Endodermal cell (in vitro differentiated cells): ENCODE results near the gene RCL1. TPM values are rescaled to one million over a fixed set of nuclear protein-coding genes. Genes with fewer than 3 reads are reported as not detected.
A peak's percentile ranks its signal among the peaks of the same experiment; 100 is the strongest.
"Not testable (repeated sequence)": the region's sequence is repeated elsewhere in the genome, so short reads cannot be mapped to it uniquely, and the experiment has no call there.

Experiments
- DNase-seq: peaks from one replicate; pipeline ENCODE4 v3.0.0-alpha.2; 2017
- H3K27ac ChIP-seq: 2 replicates; pipeline ENCODE4 v1.5.1; 2013; ENCODE audit warnings: mild to moderate bottlenecking, low read depth, low read length, moderate library complexity
- H3K27me3 ChIP-seq: 2 replicates; pipeline ENCODE4 v1.6.1; 2013; ENCODE audit warnings: mild to moderate bottlenecking, low read length, moderate library complexity; ENCODE audit not compliant: insufficient read depth, control insufficient read depth, poor library complexity, severe bottlenecking
- H3K36me3 ChIP-seq: 2 replicates; pipeline ENCODE4 v1.7.0; 2013; ENCODE audit warnings: mild to moderate bottlenecking, low read length, moderate library complexity; ENCODE audit not compliant: control insufficient read depth, insufficient read depth
- H3K4me1 ChIP-seq: one replicate; pipeline ENCODE4 v1.7.0; 2013; ENCODE audit warnings: low read length; ENCODE audit not compliant: control insufficient read depth, insufficient read depth
- H3K4me3 ChIP-seq: 2 replicates; pipeline ENCODE4 v1.5.1; 2013; ENCODE audit warnings: mild to moderate bottlenecking, low read length, moderate library complexity
- H3K9ac ChIP-seq: 2 replicates; pipeline ENCODE4 v1.6.1; 2013; ENCODE audit warnings: mild to moderate bottlenecking, low read length, moderate library complexity; ENCODE audit not compliant: poor library complexity, severe bottlenecking; ENCODE audit errors: extremely low read depth
- H3K9me3 ChIP-seq: 2 replicates; pipeline ENCODE4 v1.6.1; 2013; ENCODE audit warnings: mild to moderate bottlenecking, low read length, moderate library complexity; ENCODE audit not compliant: control insufficient read depth
- H3K27ac Mint-ChIP-seq: 2 replicates; pipeline ENCODE4 v1.8.0; 2020; ENCODE audit warnings: mixed read lengths
- H3K27me3 Mint-ChIP-seq: 2 replicates; pipeline ENCODE4 v1.8.0; 2021; ENCODE audit warnings: mild to moderate bottlenecking, mixed read lengths; ENCODE audit not compliant: insufficient read depth
- H3K36me3 Mint-ChIP-seq: 2 replicates; pipeline ENCODE4 v1.8.0; 2020; ENCODE audit warnings: low read depth, mixed read lengths
- H3K4me1 Mint-ChIP-seq: 2 replicates; pipeline ENCODE4 v1.8.0; 2020; ENCODE audit warnings: mixed read lengths
- H3K4me3 Mint-ChIP-seq: 2 replicates; pipeline ENCODE4 v1.8.0; 2020; ENCODE audit warnings: mild to moderate bottlenecking, moderate library complexity, mixed read lengths
- H3K9me3 Mint-ChIP-seq: 2 replicates; pipeline ENCODE4 v1.8.0; 2020; ENCODE audit warnings: mild to moderate bottlenecking, mixed read lengths
- WGBS, 2 experiments: methylation state at CpG; one replicate each; pipeline versions ENCODE4 v1.1.5 to v1.1.7; 2013; ENCODE audit warnings: missing lambda C conversion rate in 2 of 2, mixed read lengths in 1 of 2; ENCODE audit not compliant: insufficient coverage in 1 of 2, insufficient read length in 1 of 2; 5-methylcytosine and 5-hydroxymethylcytosine counted together
- total RNA-seq, 2 donors: library from RNA; stranded (reverse); fragmentation: NEBNext Ultra II Directional in 1 of 2; extraction: Animal tissue kit (Norgen Biotek cat#: 25700) in 1 of 2; gene quantifications; 2 replicates in 1 of 2; 3 replicates in 1 of 2; pipeline ENCODE4 v1.2.1, GENCODE V29; 2021
- TF ChIP-seq, protein P1 (sequence below): fragments of 200-600 bp; sonication (generic); conservative IDR thresholded peaks from 2 replicates; pipeline ENCODE4 v1.5.0; 2021; ENCODE audit warnings: antibody characterized with exemption, mild to moderate bottlenecking

The RCL1 gene
- total RNA-seq, 2 donors from 2014 or later, result 13.2 to 18.6 TPM

DNA sequence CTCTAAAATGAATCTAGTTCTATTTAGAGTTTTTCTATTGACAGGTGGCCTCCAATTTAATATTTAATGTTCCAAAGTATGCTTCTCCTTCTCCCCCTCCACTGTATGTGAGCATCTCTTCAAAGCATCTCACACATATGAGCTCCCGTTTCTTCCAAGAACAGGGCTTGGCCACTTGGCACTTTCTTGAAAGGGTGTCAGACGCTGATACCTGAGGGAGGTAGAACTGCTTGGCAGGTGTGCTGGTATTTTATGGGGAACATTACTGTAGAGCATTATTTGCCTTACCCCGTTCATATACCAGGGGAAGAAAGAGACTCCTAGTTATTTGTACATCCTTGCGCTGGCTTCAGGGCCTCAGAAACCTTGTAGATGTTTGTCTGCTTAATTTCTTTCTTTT lies 1.9 kb downstream of the RCL1 start:
- Mint-ChIP-seq H3K9me3 (peaks cover 2% of the 10 kb centered on the region), H3K36me3 (peaks cover 2% of the 10 kb centered on the region), H3K27ac (no peak overlapping the region), H3K4me1 (peaks cover 30% of the 10 kb centered on the region), H3K4me3 (peak overlapping the region; percentile 92), H3K27me3 (peaks cover 19% of the 10 kb centered on the region)
- Histone ChIP-seq H3K9ac (no peak overlapping the region), H3K27ac (no peak overlapping the region), H3K27me3 (no peaks in the 10 kb centered on the region), H3K4me3 (no peak overlapping the region), H3K4me1 (peaks cover 5% of the 10 kb centered on the region), H3K9me3 (no peaks in the 10 kb centered on the region), H3K36me3 (no peaks in the 10 kb centered on the region)
- DNase-seq, result no peak
- 83 to 89% methylated on average over 1 to 4 of the region's 4 CpGs for WGBS, 2 experiments
- TF ChIP-seq, protein P1, sequence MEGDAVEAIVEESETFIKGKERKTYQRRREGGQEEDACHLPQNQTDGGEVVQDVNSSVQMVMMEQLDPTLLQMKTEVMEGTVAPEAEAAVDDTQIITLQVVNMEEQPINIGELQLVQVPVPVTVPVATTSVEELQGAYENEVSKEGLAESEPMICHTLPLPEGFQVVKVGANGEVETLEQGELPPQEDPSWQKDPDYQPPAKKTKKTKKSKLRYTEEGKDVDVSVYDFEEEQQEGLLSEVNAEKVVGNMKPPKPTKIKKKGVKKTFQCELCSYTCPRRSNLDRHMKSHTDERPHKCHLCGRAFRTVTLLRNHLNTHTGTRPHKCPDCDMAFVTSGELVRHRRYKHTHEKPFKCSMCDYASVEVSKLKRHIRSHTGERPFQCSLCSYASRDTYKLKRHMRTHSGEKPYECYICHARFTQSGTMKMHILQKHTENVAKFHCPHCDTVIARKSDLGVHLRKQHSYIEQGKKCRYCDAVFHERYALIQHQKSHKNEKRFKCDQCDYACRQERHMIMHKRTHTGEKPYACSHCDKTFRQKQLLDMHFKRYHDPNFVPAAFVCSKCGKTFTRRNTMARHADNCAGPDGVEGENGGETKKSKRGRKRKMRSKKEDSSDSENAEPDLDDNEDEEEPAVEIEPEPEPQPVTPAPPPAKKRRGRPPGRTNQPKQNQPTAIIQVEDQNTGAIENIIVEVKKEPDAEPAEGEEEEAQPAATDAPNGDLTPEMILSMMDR, result no peak

DNA sequence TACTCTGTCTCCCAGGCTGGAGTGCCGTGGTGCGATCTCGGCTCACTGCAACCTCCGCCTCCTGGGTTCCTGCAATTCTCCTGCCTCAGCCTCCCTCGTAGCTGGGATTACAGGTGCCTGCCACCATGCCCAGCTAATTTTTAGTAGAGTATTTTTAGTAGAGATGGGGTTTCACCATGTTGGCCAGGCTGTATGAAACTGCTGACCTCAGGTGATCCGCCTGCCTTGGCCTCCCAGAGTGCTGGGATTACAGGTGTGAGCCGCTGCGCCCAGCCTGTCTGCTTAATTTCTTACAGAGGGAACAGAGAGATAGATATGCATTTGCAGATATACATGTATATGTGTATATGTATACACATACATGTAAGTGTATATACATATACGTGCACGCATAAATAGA lies 2.4 kb downstream of the RCL1 start:
- H3K27me3 Mint-ChIP-seq, result peaks cover 16% of the 10 kb centered on the region
- H3K27ac Mint-ChIP-seq, H3K9me3 ChIP-seq, H3K9me3 Mint-ChIP-seq, H3K36me3 Mint-ChIP-seq, H3K9ac ChIP-seq, H3K27me3 ChIP-seq, H3K36me3 ChIP-seq, H3K4me1 ChIP-seq, H3K27ac ChIP-seq, H3K4me3 ChIP-seq, DNase-seq, H3K4me3 Mint-ChIP-seq: not testable (repeated sequence)
- WGBS, 2 experiments, result 94 to 97% methylated on average over 7 to 10 of the region's 10 CpGs
- H3K4me1 Mint-ChIP-seq, result peaks cover 30% of the 10 kb centered on the region

- 92 to 100% methylated on average over 1 to 2 of the region's 2 CpGs for WGBS, 2 experiments
Observed at GRCh38 chr9:4796530-4796929, 3.8 kb downstream of the RCL1 start.

More at GRCh38 chr9:4796530-4796929, 3.8 kb downstream of the RCL1 start:
- Mint-ChIP-seq H3K4me3 (no peak overlapping the region), H3K4me1 (peaks cover 30% of the 10 kb centered on the region), H3K27ac (no peak overlapping the region), H3K9me3 (peaks cover 2% of the 10 kb centered on the region), H3K27me3 (peaks cover 4% of the 10 kb centered on the region), H3K36me3 (peaks cover 2% of the 10 kb centered on the region)
- Histone ChIP-seq H3K9me3 (no peaks in the 10 kb centered on the region), H3K4me1 (peaks cover 5% of the 10 kb centered on the region), H3K36me3 (no peaks in the 10 kb centered on the region), H3K4me3 (no peak overlapping the region), H3K27me3 (no peaks in the 10 kb centered on the region), H3K27ac (no peak overlapping the region), H3K9ac (no peak overlapping the region)
- TF ChIP-seq, protein P1, result no peak
- DNase-seq, result no peak
